IPS-15b (cell line): ENCODE measurements around the gene SDS.
A peak's percentile ranks its signal among the peaks of the same experiment; 100 is the strongest.

ENCODE experiments used
- H3K27me3 ChIP-seq: one replicate; pipeline ENCODE4 v1.6.1; 2013; ENCODE audit warnings: low read length; ENCODE audit not compliant: control insufficient read depth, insufficient read depth
- H3K36me3 ChIP-seq: one replicate; pipeline ENCODE4 v1.6.1; 2013; ENCODE audit warnings: low read length; ENCODE audit not compliant: control insufficient read depth, insufficient read depth
- H3K4me1 ChIP-seq: one replicate; pipeline ENCODE4 v1.6.1; 2013; ENCODE audit warnings: mild to moderate bottlenecking, low read length; ENCODE audit not compliant: control insufficient read depth, insufficient read depth
- H3K4me3 ChIP-seq: one replicate; pipeline ENCODE4 v1.5.1; 2013; ENCODE audit warnings: low read depth, low read length
- H3K9ac ChIP-seq: one replicate; pipeline ENCODE4 v1.6.1; 2013; ENCODE audit warnings: low read depth, mild to moderate bottlenecking, low read length
- H3K9me3 ChIP-seq: one replicate; pipeline ENCODE4 v1.6.1; 2013; ENCODE audit warnings: mild to moderate bottlenecking, low read length; ENCODE audit not compliant: control insufficient read depth, insufficient read depth

Gene SDS

GRCh38 chr12:113424456-113424855 lies 20.8 kb upstream of the SDS start:
- Histone ChIP-seq H3K4me1 (no peaks in the 10 kb centered on the region), H3K36me3 (no peaks in the 10 kb centered on the region), H3K4me3 (no peak overlapping the region), H3K27me3 (no peaks in the 10 kb centered on the region), H3K9me3 (no peaks in the 10 kb centered on the region), H3K9ac (no peak overlapping the region)

GRCh38 chr12:113422886-113423669 lies 19.4 kb upstream of the SDS start:
- Histone ChIP-seq H3K36me3 (no peaks in the 10 kb centered on the region), H3K9me3 (no peaks in the 10 kb centered on the region), H3K9ac (peak overlapping the region; percentile 40), H3K27me3 (no peaks in the 10 kb centered on the region), H3K4me3 (no peak overlapping the region), H3K4me1 (no peaks in the 10 kb centered on the region)

- no peaks in the 10 kb centered on the region for H3K9me3 ChIP-seq
- no peaks in the 10 kb centered on the region for H3K4me1 ChIP-seq
- H3K9ac ChIP-seq: peak within 1 kb of the TSS; percentile 40
- no peaks in the 10 kb centered on the region for H3K27me3 ChIP-seq
- no peak within 1 kb of the TSS for H3K4me3 ChIP-seq
- H3K36me3 ChIP-seq: no peaks in the 10 kb centered on the region
Measured at GRCh38 chr12:113422030-113422885, 18.6 kb upstream of the SDS start, which contains the start of gene SDSL. Gene SDSL, plus strand, starts transcription at chr12:113422380. Its CDS starts 5,603 bp downstream, at chr12:113427983.

GRCh38 chr12:113420996-113421595 lies 17.4 kb upstream of the SDS start:
- Histone ChIP-seq H3K36me3 (no peaks in the 10 kb centered on the region), H3K9me3 (no peaks in the 10 kb centered on the region), H3K4me1 (no peaks in the 10 kb centered on the region), H3K9ac (no peak overlapping the region), H3K4me3 (no peak overlapping the region), H3K27me3 (no peaks in the 10 kb centered on the region)

- Histone ChIP-seq H3K36me3 (no peaks in the 10 kb centered on the region), H3K9me3 (no peaks in the 10 kb centered on the region), H3K9ac (no peak overlapping the region), H3K4me3 (no peak overlapping the region), H3K4me1 (no peaks in the 10 kb centered on the region), H3K27me3 (no peaks in the 10 kb centered on the region)
Measured at GRCh38 chr12:113418213-113418879, 14.7 kb upstream of the SDS start.

GRCh38 chr12:113416091-113416754 lies 12.5 kb upstream of the SDS start:
- Histone ChIP-seq H3K9ac (no peak overlapping the region), H3K36me3 (no peaks in the 10 kb centered on the region), H3K4me3 (no peak overlapping the region), H3K27me3 (no peaks in the 10 kb centered on the region), H3K4me1 (no peaks in the 10 kb centered on the region), H3K9me3 (no peaks in the 10 kb centered on the region)

- Histone ChIP-seq H3K36me3 (no peaks in the 10 kb centered on the region), H3K9ac (no peak overlapping the region), H3K27me3 (no peaks in the 10 kb centered on the region), H3K4me3 (no peak overlapping the region), H3K9me3 (no peaks in the 10 kb centered on the region), H3K4me1 (no peaks in the 10 kb centered on the region)
Measured at GRCh38 chr12:113414519-113415038, 10.9 kb upstream of the SDS start.

- H3K9me3 ChIP-seq: no peaks in the 10 kb centered on the region
- H3K4me1 ChIP-seq: no peaks in the 10 kb centered on the region
- H3K9ac ChIP-seq: no peak overlapping the region
Measured at GRCh38 chr12:113413488-113413939, 9.8 kb upstream of the SDS start.

GRCh38 chr12:113409462-113410124 lies 5.9 kb upstream of the SDS start:
- Histone ChIP-seq H3K4me1 (peaks cover 4% of the 10 kb centered on the region), H3K9me3 (no peaks in the 10 kb centered on the region), H3K27me3 (no peaks in the 10 kb centered on the region), H3K9ac (no peak overlapping the region), H3K36me3 (no peaks in the 10 kb centered on the region), H3K4me3 (no peak overlapping the region)

More at GRCh38 chr12:113413488-113413939, 9.8 kb upstream of the SDS start:
- Histone ChIP-seq H3K27me3 (no peaks in the 10 kb centered on the region), H3K36me3 (no peaks in the 10 kb centered on the region), H3K4me3 (no peak overlapping the region)

GRCh38 chr12:113408756-113409298 lies 5.1 kb upstream of the SDS start:
- no peak overlapping the region for H3K4me3 ChIP-seq
- H3K36me3 ChIP-seq: no peaks in the 10 kb centered on the region
- peaks cover 4% of the 10 kb centered on the region for H3K4me1 ChIP-seq
- no peak overlapping the region for H3K9ac ChIP-seq
- H3K9me3 ChIP-seq: no peaks in the 10 kb centered on the region
- no peaks in the 10 kb centered on the region for H3K27me3 ChIP-seq
